DOHH2 (cell line): Measurements from ENCODE around the gene ZNF609.

Experiments
- EZH2phosphoT487 ChIP-seq: fragments of 200-600 bp; sonication (generic); IDR thresholded peaks from 2 replicates; pipeline ENCODE4 v1.6.1; 2017; ENCODE audit warnings: borderline replicate concordance, mild to moderate bottlenecking, antibody characterized with exemption, low read length, moderate library complexity, mixed read lengths
- TF ChIP-seq, protein P1 (sequence below): fragments of 200-600 bp; sonication (generic); IDR thresholded peaks from one replicate; pipeline ENCODE4 v1.5.1; 2014; ENCODE audit warnings: antibody characterized with exemption, mild to moderate bottlenecking, low read depth, low read length; ENCODE audit not compliant: poor library complexity, severe bottlenecking

DNA sequence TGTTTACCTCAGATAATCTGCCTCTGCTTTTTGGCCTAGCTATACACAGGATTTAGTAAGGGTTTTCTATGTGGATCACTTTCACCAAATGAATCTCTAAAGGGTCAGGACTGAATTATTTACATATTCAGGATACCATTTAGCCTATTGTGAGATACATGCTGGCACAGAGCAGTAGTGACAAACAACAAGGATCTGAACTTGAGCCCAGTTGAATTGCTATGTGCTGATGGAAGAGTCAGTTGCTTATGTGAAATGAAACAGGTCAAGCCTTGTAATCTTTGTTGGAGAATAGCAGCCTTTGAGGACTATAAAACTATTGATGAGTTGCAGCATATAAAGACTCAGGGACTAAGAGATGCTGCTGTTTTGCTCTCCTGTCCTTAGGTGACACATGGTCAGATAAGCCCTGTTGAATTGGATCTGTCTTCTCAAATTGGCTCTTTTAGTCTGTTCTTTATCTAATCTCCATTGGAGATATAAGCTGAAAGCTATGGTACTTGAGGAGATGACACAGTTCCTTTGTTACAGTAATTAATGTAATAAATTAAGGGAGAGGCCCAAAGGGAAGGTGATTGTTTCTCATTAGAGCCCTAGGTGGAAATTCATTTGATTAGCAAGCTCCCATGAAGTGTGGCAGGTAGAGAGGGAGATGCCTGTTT is 30.4 kb downstream of the ZNF609 start:
- TF ChIP-seq, protein P1, sequence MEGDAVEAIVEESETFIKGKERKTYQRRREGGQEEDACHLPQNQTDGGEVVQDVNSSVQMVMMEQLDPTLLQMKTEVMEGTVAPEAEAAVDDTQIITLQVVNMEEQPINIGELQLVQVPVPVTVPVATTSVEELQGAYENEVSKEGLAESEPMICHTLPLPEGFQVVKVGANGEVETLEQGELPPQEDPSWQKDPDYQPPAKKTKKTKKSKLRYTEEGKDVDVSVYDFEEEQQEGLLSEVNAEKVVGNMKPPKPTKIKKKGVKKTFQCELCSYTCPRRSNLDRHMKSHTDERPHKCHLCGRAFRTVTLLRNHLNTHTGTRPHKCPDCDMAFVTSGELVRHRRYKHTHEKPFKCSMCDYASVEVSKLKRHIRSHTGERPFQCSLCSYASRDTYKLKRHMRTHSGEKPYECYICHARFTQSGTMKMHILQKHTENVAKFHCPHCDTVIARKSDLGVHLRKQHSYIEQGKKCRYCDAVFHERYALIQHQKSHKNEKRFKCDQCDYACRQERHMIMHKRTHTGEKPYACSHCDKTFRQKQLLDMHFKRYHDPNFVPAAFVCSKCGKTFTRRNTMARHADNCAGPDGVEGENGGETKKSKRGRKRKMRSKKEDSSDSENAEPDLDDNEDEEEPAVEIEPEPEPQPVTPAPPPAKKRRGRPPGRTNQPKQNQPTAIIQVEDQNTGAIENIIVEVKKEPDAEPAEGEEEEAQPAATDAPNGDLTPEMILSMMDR = no peak
- TF ChIP-seq EZH2phosphoT487 = no peak
